HG02885 (cell line): ENCODE results near the gene SBF1.

Source experiments
- ATAC-seq: cut with Tn5 transposase; IDR thresholded peaks from one replicate; pipeline ENCODE4 v1.9.1; 2021; ENCODE audit warnings: mild to moderate bottlenecking; ENCODE audit not compliant: unreplicated experiment, poor library complexity

Gene SBF1

GRCh38 chr22:50447576-50448551 lies 27.0 kb downstream of the SBF1 start:
- no peak for ATAC-seq

GRCh38 chr22:50446708-50447575 lies 27.9 kb downstream of the SBF1 start:
- ATAC-seq: no peak

- no peak for ATAC-seq
Measured at GRCh38 chr22:50445880-50446707, 28.7 kb downstream of the SBF1 start.

GRCh38 chr22:50445071-50445879 lies 29.6 kb downstream of the SBF1 start:
- no peak for ATAC-seq

GRCh38 chr22:50444663-50445062 lies 30.2 kb downstream of the SBF1 start:
- no peak for ATAC-seq

- ATAC-seq: no peak
Measured at GRCh38 chr22:50443801-50444625, 30.8 kb downstream of the SBF1 start.

- ATAC-seq: no peak
Measured at GRCh38 chr22:50443197-50443596, 31.6 kb downstream of the SBF1 start.

- no peak for ATAC-seq
Measured at GRCh38 chr22:50441428-50441993, 33.3 kb downstream of the SBF1 start.

GRCh38 chr22:50440544-50441249 lies 34.1 kb downstream of the SBF1 start:
- ATAC-seq: no peak

- no peak for ATAC-seq
Measured at GRCh38 chr22:50439871-50440331, 34.9 kb downstream of the SBF1 start.

GRCh38 chr22:50439314-50439870 lies 35.4 kb downstream of the SBF1 start:
- ATAC-seq: no peak

GRCh38 chr22:50438305-50439275 lies 36.2 kb downstream of the SBF1 start:
- ATAC-seq: no peak

GRCh38 chr22:50437511-50438304 lies 37.1 kb downstream of the SBF1 start:
- no peak for ATAC-seq

- no peak for ATAC-seq
Measured at GRCh38 chr22:50436841-50437341, 37.9 kb downstream of the SBF1 start.
